Smooth muscle cell (in vitro differentiated cells): ENCODE data around the gene CNTNAP2. TPM values are rescaled to one million over a fixed set of nuclear protein-coding genes. Genes with fewer than 3 reads are reported as not detected.

Experiments
- DNase-seq: peaks from one replicate; lab custom pipeline; 2025; ENCODE audit not compliant: unreplicated experiment; lab: John Stamatoyannopoulos, UW
- H2AFZ ChIP-seq: fragments of 200-600 bp; sonication (generic); 2 replicates; pipeline ENCODE4 v1.6.0; 2016; ENCODE audit warnings: antibody characterized with exemption, low read depth, mild to moderate bottlenecking
- H3F3A ChIP-seq: fragments of 200-600 bp; sonication (generic); 2 replicates; pipeline ENCODE4 v1.6.0; 2017; ENCODE audit warnings: antibody characterized with exemption, low read depth
- H3K27ac ChIP-seq: fragments of 200-600 bp; sonication (generic); 2 replicates; pipeline ENCODE4 v1.5.1; 2016; ENCODE audit warnings: low read depth, mild to moderate bottlenecking
- H3K27me3 ChIP-seq: fragments of 200-600 bp; sonication (generic); 2 replicates; pipeline ENCODE4 v1.6.1; 2016; ENCODE audit warnings: low read depth, mild to moderate bottlenecking
- H3K36me3 ChIP-seq: fragments of 200-600 bp; sonication (generic); 2 replicates; pipeline ENCODE4 v1.5.1; 2016; ENCODE audit warnings: low read depth
- H3K4me1 ChIP-seq: fragments of 200-600 bp; sonication (generic); 2 replicates; pipeline ENCODE4 v1.5.1; 2016; ENCODE audit warnings: low read depth
- H3K4me2 ChIP-seq: fragments of 200-600 bp; sonication (generic); 2 replicates; pipeline ENCODE4 v1.6.0; 2016; ENCODE audit warnings: mild to moderate bottlenecking
- H3K4me3 ChIP-seq: fragments of 200-600 bp; sonication (generic); 2 replicates; pipeline ENCODE4 v1.5.1; 2016; ENCODE audit warnings: mild to moderate bottlenecking
- H3K79me2 ChIP-seq: fragments of 200-600 bp; sonication (generic); 2 replicates; pipeline ENCODE4 v1.6.0; 2016; ENCODE audit warnings: low read depth, mild to moderate bottlenecking
- H3K9ac ChIP-seq: fragments of 200-600 bp; sonication (generic); 2 replicates; pipeline ENCODE4 v1.6.0; 2016; ENCODE audit warnings: low read depth
- H3K9me3 ChIP-seq: fragments of 200-600 bp; sonication (generic); replicated peaks from 2 replicates; pipeline ENCODE4 v1.5.1; 2016; ENCODE audit warnings: low read depth
- H4K20me1 ChIP-seq: fragments of 200-600 bp; sonication (generic); 2 replicates; pipeline ENCODE4 v1.6.0; 2016; ENCODE audit warnings: low read depth
- CTCF ChIP-seq: fragments of 200-600 bp; sonication (generic); IDR thresholded peaks from 2 replicates; pipeline ENCODE4 v1.5.1; 2017; ENCODE audit warnings: borderline replicate concordance, mild to moderate bottlenecking, antibody characterized with exemption; ENCODE audit not compliant: insufficient read depth, poor library complexity, severe bottlenecking
- WGBS: methylation state at CpG from one replicate; pipeline ENCODE4 v1.1.7; 2016; ENCODE audit warnings: low lambda C conversion rate; 5-methylcytosine and 5-hydroxymethylcytosine counted together
- polyA plus RNA-seq: library from polyadenylated mRNA; unstranded; fragments of >200 nt; fragmentation: Nextera tagmentation; extraction: Ambion mirVana; gene quantifications from 2 replicates; pipeline ENCODE4 v1.2.1, GENCODE V29; 2016
- total RNA-seq: library from RNA; depleted of rRNA; stranded (reverse); fragments of >200 nt; gene quantifications from 2 replicates; pipeline ENCODE4 v1.2.3, GENCODE V29; 2014

The CNTNAP2 gene
- total and polyA plus RNA-seq, 2 experiments from 2014 or later = 1.7 to 9.0 TPM

- Histone ChIP-seq H3K27me3 (no peaks in the 10 kb centered on the region), H3K27ac (no peak overlapping the region), H3K4me3 (no peak overlapping the region), H3K9ac (no peak overlapping the region), H3K79me2 (no peaks in the 10 kb centered on the region), H3K4me1 (no peaks in the 10 kb centered on the region), H3K36me3 (no peaks in the 10 kb centered on the region), H3F3A (no peaks in the 10 kb centered on the region), H4K20me1 (no peaks in the 10 kb centered on the region), H3K9me3 (no peaks in the 10 kb centered on the region), H2AFZ (no peak overlapping the region), H3K4me2 (no peak overlapping the region)
- WGBS = 78% methylated on average over 3 of the region's 3 CpGs
- no peak for TF ChIP-seq CTCF
- DNase-seq = no peak
Measured at GRCh38 chr7:146659732-146660131, 543.1 kb downstream of the CNTNAP2 start.

GRCh38 chr7:146660839-146661238, 544.2 kb downstream of the CNTNAP2 start:
- H3K4me2 ChIP-seq = no peak overlapping the region
- H3K36me3 ChIP-seq = no peaks in the 10 kb centered on the region
- no peak overlapping the region for H2AFZ ChIP-seq
- no peak for TF ChIP-seq CTCF
- 22% methylated on average over 5 of the region's 5 CpGs for WGBS
- H3K4me1 ChIP-seq = no peaks in the 10 kb centered on the region
- no peaks in the 10 kb centered on the region for H3K79me2 ChIP-seq
- H3K4me3 ChIP-seq = no peak overlapping the region
- no peaks in the 10 kb centered on the region for H4K20me1 ChIP-seq
- H3K9me3 ChIP-seq = no peaks in the 10 kb centered on the region
- no peak overlapping the region for H3K9ac ChIP-seq
- no peak overlapping the region for H3K27ac ChIP-seq
- no peaks in the 10 kb centered on the region for H3K27me3 ChIP-seq
- no peak for DNase-seq
- no peaks in the 10 kb centered on the region for H3F3A ChIP-seq

- Histone ChIP-seq H3K27ac (no peak overlapping the region), H3K36me3 (no peaks in the 10 kb centered on the region), H3K9ac (no peak overlapping the region), H3K9me3 (no peaks in the 10 kb centered on the region), H4K20me1 (no peaks in the 10 kb centered on the region), H3K4me3 (no peak overlapping the region), H3K4me2 (no peak overlapping the region), H2AFZ (no peak overlapping the region), H3K4me1 (no peaks in the 10 kb centered on the region), H3F3A (no peaks in the 10 kb centered on the region), H3K27me3 (no peaks in the 10 kb centered on the region), H3K79me2 (no peaks in the 10 kb centered on the region)
- no peak for DNase-seq
- TF ChIP-seq CTCF = no peak
Measured at GRCh38 chr7:146661435-146661834, 544.8 kb downstream of the CNTNAP2 start.

- no peaks in the 10 kb centered on the region for H3K4me1 ChIP-seq
- H4K20me1 ChIP-seq = no peaks in the 10 kb centered on the region
- H3K4me2 ChIP-seq = no peak overlapping the region
- H3K36me3 ChIP-seq = no peaks in the 10 kb centered on the region
- TF ChIP-seq CTCF = no peak
- H2AFZ ChIP-seq = no peak overlapping the region
- H3K9ac ChIP-seq = no peak overlapping the region
- no peaks in the 10 kb centered on the region for H3K79me2 ChIP-seq
- H3K9me3 ChIP-seq = no peaks in the 10 kb centered on the region
- no peaks in the 10 kb centered on the region for H3F3A ChIP-seq
- H3K27me3 ChIP-seq = no peaks in the 10 kb centered on the region
- WGBS = 82% methylated on average over 12 of the region's 12 CpGs
- no peak overlapping the region for H3K4me3 ChIP-seq
- H3K27ac ChIP-seq = no peak overlapping the region
- no peak for DNase-seq
Measured at GRCh38 chr7:146661929-146662328, 545.3 kb downstream of the CNTNAP2 start.
